ENCODE results near the gene PRTG. TPM values are rescaled to one million over a fixed set of nuclear protein-coding genes. Genes with fewer than 3 reads are reported as not detected.

Gene PRTG
- polyA plus RNA-seq, 1 of the 3 experiments (the other 2 are of a cell fraction), result 3.0 TPM

DNA sequence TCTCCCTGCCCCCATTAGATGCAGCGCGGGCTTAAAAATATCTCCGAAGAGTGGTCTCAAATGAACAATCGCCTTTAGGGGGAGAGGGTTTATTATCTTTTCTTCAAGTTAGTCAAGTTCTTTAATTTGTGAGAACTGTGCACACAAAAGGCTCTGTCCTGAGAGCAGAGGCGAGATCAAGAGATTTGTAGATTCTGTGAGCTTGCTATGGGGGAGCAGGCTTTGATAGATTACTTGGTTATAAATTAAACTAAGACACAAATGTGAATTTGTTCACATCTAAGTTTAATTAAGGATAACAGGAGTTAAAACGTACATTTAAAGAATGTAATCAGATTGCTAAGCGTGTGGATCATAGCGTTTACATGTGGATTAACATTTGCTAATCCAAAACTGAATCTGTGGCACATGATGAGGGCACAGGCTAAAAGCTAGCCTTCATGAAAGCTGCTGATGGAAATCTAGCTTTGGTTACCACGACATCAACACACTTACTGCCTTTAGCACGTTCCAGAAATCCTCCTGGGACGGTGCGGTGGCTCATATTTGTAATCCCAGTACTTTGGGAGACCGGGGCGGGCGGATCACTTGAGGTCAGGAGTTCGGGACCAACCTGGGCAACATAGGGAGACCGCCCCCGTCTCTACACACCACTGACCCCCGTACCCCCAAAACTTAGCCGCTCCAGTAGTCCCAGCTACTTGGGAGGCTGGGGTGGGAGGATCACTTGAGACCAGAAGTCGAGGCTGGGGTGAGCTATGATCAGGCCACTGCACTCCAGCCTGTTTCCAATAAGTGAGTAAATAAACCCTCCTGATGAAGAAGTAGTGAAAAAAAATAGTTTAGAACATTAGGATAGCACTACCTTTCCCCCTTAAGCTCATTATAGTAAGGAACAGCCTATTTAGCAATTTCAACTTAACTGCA, 1.0 kb upstream of the PRTG start:
- H3K27me3 ChIP-seq (ENCODE audit: insufficient read depth), result no peaks in the 10 kb centered on the region
- no peak for TF ChIP-seq YY1 (IDR thresholded peaks at IDR 0.05; ENCODE audit: low read depth)
- TF ChIP-seq, protein P1, sequence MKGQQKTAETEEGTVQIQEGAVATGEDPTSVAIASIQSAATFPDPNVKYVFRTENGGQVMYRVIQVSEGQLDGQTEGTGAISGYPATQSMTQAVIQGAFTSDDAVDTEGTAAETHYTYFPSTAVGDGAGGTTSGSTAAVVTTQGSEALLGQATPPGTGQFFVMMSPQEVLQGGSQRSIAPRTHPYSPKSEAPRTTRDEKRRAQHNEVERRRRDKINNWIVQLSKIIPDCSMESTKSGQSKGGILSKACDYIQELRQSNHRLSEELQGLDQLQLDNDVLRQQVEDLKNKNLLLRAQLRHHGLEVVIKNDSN (IDR thresholded peaks at IDR 0.05; ENCODE audit: borderline replicate concordance, low read depth), result no peak
- TF ChIP-seq RCOR1 (IDR thresholded peaks at IDR 0.05; ENCODE audit: low read length), result no peak
- TF ChIP-seq, protein P2, sequence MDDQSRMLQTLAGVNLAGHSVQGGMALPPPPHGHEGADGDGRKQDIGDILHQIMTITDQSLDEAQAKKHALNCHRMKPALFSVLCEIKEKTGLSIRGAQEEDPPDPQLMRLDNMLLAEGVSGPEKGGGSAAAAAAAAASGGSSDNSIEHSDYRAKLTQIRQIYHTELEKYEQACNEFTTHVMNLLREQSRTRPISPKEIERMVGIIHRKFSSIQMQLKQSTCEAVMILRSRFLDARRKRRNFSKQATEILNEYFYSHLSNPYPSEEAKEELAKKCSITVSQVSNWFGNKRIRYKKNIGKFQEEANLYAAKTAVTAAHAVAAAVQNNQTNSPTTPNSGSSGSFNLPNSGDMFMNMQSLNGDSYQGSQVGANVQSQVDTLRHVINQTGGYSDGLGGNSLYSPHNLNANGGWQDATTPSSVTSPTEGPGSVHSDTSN (IDR thresholded peaks at IDR 0.05), result no peak
- TF ChIP-seq, protein P3, sequence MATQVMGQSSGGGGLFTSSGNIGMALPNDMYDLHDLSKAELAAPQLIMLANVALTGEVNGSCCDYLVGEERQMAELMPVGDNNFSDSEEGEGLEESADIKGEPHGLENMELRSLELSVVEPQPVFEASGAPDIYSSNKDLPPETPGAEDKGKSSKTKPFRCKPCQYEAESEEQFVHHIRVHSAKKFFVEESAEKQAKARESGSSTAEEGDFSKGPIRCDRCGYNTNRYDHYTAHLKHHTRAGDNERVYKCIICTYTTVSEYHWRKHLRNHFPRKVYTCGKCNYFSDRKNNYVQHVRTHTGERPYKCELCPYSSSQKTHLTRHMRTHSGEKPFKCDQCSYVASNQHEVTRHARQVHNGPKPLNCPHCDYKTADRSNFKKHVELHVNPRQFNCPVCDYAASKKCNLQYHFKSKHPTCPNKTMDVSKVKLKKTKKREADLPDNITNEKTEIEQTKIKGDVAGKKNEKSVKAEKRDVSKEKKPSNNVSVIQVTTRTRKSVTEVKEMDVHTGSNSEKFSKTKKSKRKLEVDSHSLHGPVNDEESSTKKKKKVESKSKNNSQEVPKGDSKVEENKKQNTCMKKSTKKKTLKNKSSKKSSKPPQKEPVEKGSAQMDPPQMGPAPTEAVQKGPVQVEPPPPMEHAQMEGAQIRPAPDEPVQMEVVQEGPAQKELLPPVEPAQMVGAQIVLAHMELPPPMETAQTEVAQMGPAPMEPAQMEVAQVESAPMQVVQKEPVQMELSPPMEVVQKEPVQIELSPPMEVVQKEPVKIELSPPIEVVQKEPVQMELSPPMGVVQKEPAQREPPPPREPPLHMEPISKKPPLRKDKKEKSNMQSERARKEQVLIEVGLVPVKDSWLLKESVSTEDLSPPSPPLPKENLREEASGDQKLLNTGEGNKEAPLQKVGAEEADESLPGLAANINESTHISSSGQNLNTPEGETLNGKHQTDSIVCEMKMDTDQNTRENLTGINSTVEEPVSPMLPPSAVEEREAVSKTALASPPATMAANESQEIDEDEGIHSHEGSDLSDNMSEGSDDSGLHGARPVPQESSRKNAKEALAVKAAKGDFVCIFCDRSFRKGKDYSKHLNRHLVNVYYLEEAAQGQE (IDR thresholded peaks at IDR 0.05; ENCODE audit: low read depth, low read length), result no peak
- no peak for TF ChIP-seq GABPA (IDR thresholded peaks at IDR 0.05; ENCODE audit: low read depth)
- no peak for TF ChIP-seq EP300 (IDR thresholded peaks at IDR 0.05; ENCODE audit: borderline replicate concordance in 1 of 2, low read depth in 1 of 2, low read length in 1 of 2)
- no peak for TF ChIP-seq SMC3 (IDR thresholded peaks at IDR 0.05; ENCODE audit: low read depth, low read length)
- TF ChIP-seq, protein P4, sequence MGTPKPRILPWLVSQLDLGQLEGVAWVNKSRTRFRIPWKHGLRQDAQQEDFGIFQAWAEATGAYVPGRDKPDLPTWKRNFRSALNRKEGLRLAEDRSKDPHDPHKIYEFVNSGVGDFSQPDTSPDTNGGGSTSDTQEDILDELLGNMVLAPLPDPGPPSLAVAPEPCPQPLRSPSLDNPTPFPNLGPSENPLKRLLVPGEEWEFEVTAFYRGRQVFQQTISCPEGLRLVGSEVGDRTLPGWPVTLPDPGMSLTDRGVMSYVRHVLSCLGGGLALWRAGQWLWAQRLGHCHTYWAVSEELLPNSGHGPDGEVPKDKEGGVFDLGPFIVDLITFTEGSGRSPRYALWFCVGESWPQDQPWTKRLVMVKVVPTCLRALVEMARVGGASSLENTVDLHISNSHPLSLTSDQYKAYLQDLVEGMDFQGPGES (IDR thresholded peaks at IDR 0.05; ENCODE audit: low read depth, low read length), result no peak
- TF ChIP-seq, protein P5, sequence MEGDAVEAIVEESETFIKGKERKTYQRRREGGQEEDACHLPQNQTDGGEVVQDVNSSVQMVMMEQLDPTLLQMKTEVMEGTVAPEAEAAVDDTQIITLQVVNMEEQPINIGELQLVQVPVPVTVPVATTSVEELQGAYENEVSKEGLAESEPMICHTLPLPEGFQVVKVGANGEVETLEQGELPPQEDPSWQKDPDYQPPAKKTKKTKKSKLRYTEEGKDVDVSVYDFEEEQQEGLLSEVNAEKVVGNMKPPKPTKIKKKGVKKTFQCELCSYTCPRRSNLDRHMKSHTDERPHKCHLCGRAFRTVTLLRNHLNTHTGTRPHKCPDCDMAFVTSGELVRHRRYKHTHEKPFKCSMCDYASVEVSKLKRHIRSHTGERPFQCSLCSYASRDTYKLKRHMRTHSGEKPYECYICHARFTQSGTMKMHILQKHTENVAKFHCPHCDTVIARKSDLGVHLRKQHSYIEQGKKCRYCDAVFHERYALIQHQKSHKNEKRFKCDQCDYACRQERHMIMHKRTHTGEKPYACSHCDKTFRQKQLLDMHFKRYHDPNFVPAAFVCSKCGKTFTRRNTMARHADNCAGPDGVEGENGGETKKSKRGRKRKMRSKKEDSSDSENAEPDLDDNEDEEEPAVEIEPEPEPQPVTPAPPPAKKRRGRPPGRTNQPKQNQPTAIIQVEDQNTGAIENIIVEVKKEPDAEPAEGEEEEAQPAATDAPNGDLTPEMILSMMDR (IDR thresholded peaks at IDR 0.05), result no peak
- no peak for TF ChIP-seq FOSL2 (IDR thresholded peaks at IDR 0.05; ENCODE audit: borderline replicate concordance, low read depth)
- no peak for TF ChIP-seq NRF1 (IDR thresholded peaks at IDR 0.05; ENCODE audit: low read depth, low read length)
- TF ChIP-seq EZH2phosphoT487 (IDR thresholded peaks at IDR 0.05; ENCODE audit: borderline replicate concordance, low read depth), result no peak
- no peak for TF ChIP-seq TCF12 (IDR thresholded peaks at IDR 0.05)
- TF ChIP-seq RAD21 (IDR thresholded peaks at IDR 0.05; ENCODE audit: low read length), result no peak
- TF ChIP-seq FOXM1 (IDR thresholded peaks at IDR 0.05; ENCODE audit: low read depth), result no peak
- no peak for TF ChIP-seq RXRA (IDR thresholded peaks at IDR 0.05; ENCODE audit: borderline replicate concordance, low read depth)
- no peaks in the 10 kb centered on the region for H4K20me1 ChIP-seq (ENCODE audit: insufficient read depth)
- H3K27ac ChIP-seq (ENCODE audit: low read depth in 2 of 2, low read length in 1 of 2), result peak overlapping the region; percentile 48 to 94; a peak in 3 of 4 replicates
- no peaks in the 10 kb centered on the region for H3K9me3 ChIP-seq
- peak overlapping the region; percentile 89 for H3K4me2 ChIP-seq
- H3F3A ChIP-seq (replicated peaks; ENCODE audit: insufficient read depth), result no peaks in the 10 kb centered on the region
- WGBS (ENCODE audit: low lambda C conversion rate), result 68% methylated on average over 20 of the region's 21 CpGs
- H3K4me3 ChIP-seq (ENCODE audit: low read depth in 2 of 2, low read length in 1 of 2), result peak overlapping the region; percentile 86 to 91
- DNase-seq, result peak; percentile 34
- H3K79me2 ChIP-seq (ENCODE audit: insufficient read depth), result peaks cover 32% of the 10 kb centered on the region
- H3K9me2 ChIP-seq, result no peaks in the 10 kb centered on the region
- CTCF ChIA-PET, result interaction anchor here (0.7 to 3.0 kb wide), 8 partner anchors 29 to 986 kb away, joined by 3 to 12 read pairs (median 4); no protein-coding TSS in a partner anchor
- peak overlapping the region; percentile 95 for H2AFZ ChIP-seq (ENCODE audit: low read depth)
- H3K4me1 ChIP-seq (ENCODE audit: control insufficient read depth in 1 of 2, insufficient read depth in 2 of 2, low read depth in 1 of 2, low read length in 1 of 2), result peaks cover 0 to 14% of the 10 kb centered on the region in 2 experiments; a peak in 2 of 4 replicates
- peaks cover 0 to 5% of the 10 kb centered on the region in 2 experiments for H3K36me3 ChIP-seq (replicated peaks in 1 of 2; ENCODE audit: control insufficient read depth in 1 of 2, insufficient read depth in 2 of 2, low read length in 1 of 2)
- H3K9ac ChIP-seq, result peak overlapping the region; percentile 75
- POLR2A ChIA-PET, result no interaction called here

Measured in SK-N-SH (cell line).